H1 (cell line): ENCODE measurements around the gene RANBP3L. TPM values are rescaled to one million over a fixed set of nuclear protein-coding genes. Genes with fewer than 3 reads are reported as not detected.

Experiments used
- CTCF ChIP-seq, 3 experiments: IDR thresholded peaks; 1 replicate in 2 of 3; 2 replicates in 1 of 3; pipeline versions ENCODE4 v1.5.1 to v1.6.1; 2011; ENCODE audit warnings: low read length in 3 of 3, mild to moderate bottlenecking in 3 of 3, inconsistent platforms in 2 of 3, low read depth in 1 of 3, moderate library complexity in 1 of 3; ENCODE audit not compliant: insufficient read depth in 1 of 3; ENCODE audit errors: control extremely low read depth in 1 of 3
- FOSL1 ChIP-seq: IDR thresholded peaks from 2 replicates; pipeline ENCODE4 v1.6.1; 2011; ENCODE audit warnings: mild to moderate bottlenecking, low read depth, low read length, moderate library complexity; ENCODE audit not compliant: insufficient read depth
- NANOG ChIP-seq: IDR thresholded peaks from 2 replicates; pipeline ENCODE4 v1.6.1; 2011; ENCODE audit warnings: low read length, low read depth, mild to moderate bottlenecking, inconsistent platforms; ENCODE audit not compliant: insufficient read depth, poor library complexity, severe bottlenecking
- polyA plus RNA-seq, 7 experiments: library from polyadenylated mRNA; depleted of rRNA in 3 of 7; stranded (reverse) in 5 of 7; unstranded in 2 of 7; fragments of >200 nt in 5 of 7; fragments of 200-250 nt in 2 of 7; gene quantifications; 1 replicate in 5 of 7; 2 replicates in 1 of 7; 4 replicates in 1 of 7; pipeline versions ENCODE4 v1.2.1 to v1.2.3, GENCODE V29; 2011 to 2013; ENCODE audit warnings: missing spikeins in 2 of 7, mixed read lengths in 2 of 7
- total RNA-seq: library from RNA; stranded (reverse); fragmentation: NEBNext Ultra II Directional; extraction: Animal tissue kit (Norgen Biotek cat#: 25700); gene quantifications from 2 replicates; pipeline ENCODE4 v1.2.1, GENCODE V29; 2021

The RANBP3L gene
- total and polyA plus RNA-seq, 2 of the 8 experiments (the other 6 are each of a cell fraction or from before 2014, with no cell fraction given) = not detected

GRCh38 chr5:36304095-36304805 is 2.5 kb upstream of the RANBP3L start (continued):
- TF ChIP-seq NANOG = no peak
- TF ChIP-seq CTCF (IDR thresholded peaks at IDR 0.05; ENCODE audit: control extremely low read depth in 1 of 3, insufficient read depth in 1 of 3, low read depth in 1 of 3, low read length in 3 of 3) = no peak
- TF ChIP-seq FOSL1 = no peak
